HEK293T (cell line): ENCODE results near the gene PODNL1.

ENCODE experiments used
- CTCF ChIA-PET: fragments of 350-600 bp; formaldehyde crosslinking; extraction: SDS; loops from one replicate; lab custom pipeline; 2021; ENCODE audit warnings: antibody characterized with exemption, inconsistent platforms; lab: Yijun Ruan, JAX
- POLR2A ChIA-PET: fragments of 350-600 bp; formaldehyde crosslinking; extraction: SDS; loops from one replicate; lab custom pipeline; 2020; ENCODE audit warnings: antibody characterized with exemption, inconsistent platforms; lab: Yijun Ruan, JAX
- DNase-seq: peaks from one replicate; pipeline ENCODE4 v3.0.0; 2012; ENCODE audit warnings: mixed read lengths; ENCODE audit errors: extremely low spot score
- ARNT ChIP-seq: fragments of 450-650 bp; IDR thresholded peaks from 2 replicates; pipeline ENCODE4 v1.6.1; 2017; ENCODE audit warnings: mild to moderate bottlenecking
- BHLHE40 ChIP-seq: fragments of 450-650 bp; IDR thresholded peaks from 2 replicates; pipeline ENCODE4 v1.6.1; 2016; ENCODE audit warnings: mild to moderate bottlenecking, moderate library complexity, borderline replicate concordance
- CTBP1 ChIP-seq: fragments of 450-650 bp; IDR thresholded peaks from 2 replicates; pipeline ENCODE4 v1.6.1; 2016; ENCODE audit warnings: borderline replicate concordance
- ELF4 ChIP-seq: fragments of 450-650 bp; IDR thresholded peaks from 2 replicates; pipeline ENCODE4 v1.6.1; 2017; ENCODE audit warnings: antibody characterized with exemption
- FOXA1 ChIP-seq: fragments of 450-650 bp; IDR thresholded peaks from 2 replicates; pipeline ENCODE4 v1.6.1; 2016; ENCODE audit warnings: mild to moderate bottlenecking
- FOXK2 ChIP-seq: fragments of 450-650 bp; IDR thresholded peaks from 2 replicates; pipeline ENCODE4 v1.6.1; 2016; ENCODE audit warnings: mild to moderate bottlenecking
- FOXM1 ChIP-seq: fragments of 450-650 bp; IDR thresholded peaks from 2 replicates; pipeline ENCODE4 v1.6.1; 2017; ENCODE audit warnings: mild to moderate bottlenecking, borderline replicate concordance
- HDGF ChIP-seq: fragments of 450-650 bp; IDR thresholded peaks from 2 replicates; pipeline ENCODE4 v1.6.1; 2017; ENCODE audit warnings: antibody characterized with exemption, borderline replicate concordance
- L3MBTL2 ChIP-seq: fragments of 450-650 bp; conservative IDR thresholded peaks from 2 replicates; pipeline ENCODE4 v1.6.1; 2016; ENCODE audit warnings: mild to moderate bottlenecking
- LEF1 ChIP-seq: fragments of 450-650 bp; IDR thresholded peaks from 2 replicates; pipeline ENCODE4 v1.6.1; 2017; ENCODE audit warnings: mild to moderate bottlenecking, borderline replicate concordance
- NFRKB ChIP-seq: fragments of 450-650 bp; IDR thresholded peaks from 2 replicates; pipeline ENCODE4 v1.6.1; 2016; ENCODE audit warnings: mild to moderate bottlenecking, moderate library complexity
- PKNOX1 ChIP-seq: fragments of 450-650 bp; IDR thresholded peaks from 2 replicates; pipeline ENCODE4 v1.6.1; 2016
- SP1 ChIP-seq: fragments of 450-650 bp; IDR thresholded peaks from 2 replicates; pipeline ENCODE4 v1.6.1; 2017
- SUZ12 ChIP-seq: fragments of 450-650 bp; IDR thresholded peaks from 2 replicates; pipeline ENCODE4 v1.6.1; 2016; ENCODE audit warnings: mild to moderate bottlenecking
- TARDBP ChIP-seq: fragments of 450-650 bp; IDR thresholded peaks from 2 replicates; pipeline ENCODE4 v1.6.1; 2016
- ZNF384 ChIP-seq: fragments of 450-650 bp; IDR thresholded peaks from 2 replicates; pipeline ENCODE4 v1.6.1; 2016

The PODNL1 gene

GRCh38 chr19:13881692-13882418 is 56.4 kb downstream of the PODNL1 start:
- CTCF ChIA-PET: interaction anchor here (0.5 kb wide), 1 partner anchor 197 kb away, joined by 3 read pairs; no protein-coding TSS in a partner anchor
- POLR2A ChIA-PET: interaction anchor here (0.6 kb wide), 1 partner anchor 150 kb away, joined by 3 read pairs; the partner anchor contains the start of gene IL27RA
- TF ChIP-seq TARDBP (no peak), FOXM1 (no peak), SP1 (no peak), SUZ12 (no peak), FOXA1 (no peak), ELF4 (no peak), ZNF384 (no peak), HDGF (no peak), FOXK2 (no peak), L3MBTL2 (no peak), PKNOX1 (no peak), ARNT (no peak), NFRKB (no peak), BHLHE40 (no peak), LEF1 (no peak), CTBP1 (no peak)
- no peak for DNase-seq

- DNase-seq: no peak
- POLR2A ChIA-PET: no interaction called here
- CTCF ChIA-PET: interaction anchor here (1.6 kb wide), 1 partner anchor 11 kb away, joined by 4 read pairs; no protein-coding TSS in a partner anchor
- TF ChIP-seq ZNF384: no peak
- TF ChIP-seq ARNT: no peak
- TF ChIP-seq FOXA1: no peak
- TF ChIP-seq SUZ12: no peak
- TF ChIP-seq CTBP1: no peak
- no peak for TF ChIP-seq NFRKB
- TF ChIP-seq L3MBTL2: no peak
- no peak for TF ChIP-seq SP1
- no peak for TF ChIP-seq BHLHE40
- no peak for TF ChIP-seq LEF1
- no peak for TF ChIP-seq TARDBP
Observed at GRCh38 chr19:13881251-13881691, 56.9 kb downstream of the PODNL1 start.
